Measurements from ENCODE around the gene CHDH.

Gene CHDH

DNA sequence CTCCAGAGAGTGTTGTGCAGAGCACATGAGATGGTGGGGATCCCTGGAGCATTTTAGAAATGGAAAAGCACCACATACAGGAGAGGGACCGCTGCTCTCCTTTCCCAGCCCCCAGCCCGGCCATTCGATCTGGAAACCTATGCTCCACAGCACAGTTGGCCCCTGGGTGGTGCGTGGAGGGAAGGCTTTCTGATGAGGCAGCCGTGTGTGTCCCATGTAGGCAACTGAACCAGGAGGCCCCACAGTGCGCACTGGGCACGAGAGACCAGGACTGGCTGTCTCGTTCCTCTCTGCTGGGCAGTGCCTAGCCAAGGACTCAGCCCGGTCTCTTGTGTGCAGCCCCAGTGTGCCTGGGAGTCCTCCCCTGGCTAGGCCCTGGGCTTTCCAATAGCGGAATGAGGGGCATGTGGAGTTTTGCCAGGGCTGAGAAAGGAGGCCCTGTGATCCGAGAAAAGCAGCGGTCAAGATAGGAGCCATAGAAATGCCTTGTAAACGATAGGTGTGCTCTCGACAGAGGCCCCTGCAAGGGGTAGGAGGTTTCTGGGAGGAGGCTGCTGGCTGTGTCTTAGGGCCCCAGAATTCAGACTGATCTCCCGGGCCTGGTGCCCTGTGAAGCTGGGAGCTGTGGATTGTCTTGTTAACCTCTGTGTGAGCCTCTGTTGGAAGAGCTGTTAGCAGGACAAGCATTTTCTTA lies 39.0 kb downstream of the CHDH start:
- DNase-seq, result no peak

DNA sequence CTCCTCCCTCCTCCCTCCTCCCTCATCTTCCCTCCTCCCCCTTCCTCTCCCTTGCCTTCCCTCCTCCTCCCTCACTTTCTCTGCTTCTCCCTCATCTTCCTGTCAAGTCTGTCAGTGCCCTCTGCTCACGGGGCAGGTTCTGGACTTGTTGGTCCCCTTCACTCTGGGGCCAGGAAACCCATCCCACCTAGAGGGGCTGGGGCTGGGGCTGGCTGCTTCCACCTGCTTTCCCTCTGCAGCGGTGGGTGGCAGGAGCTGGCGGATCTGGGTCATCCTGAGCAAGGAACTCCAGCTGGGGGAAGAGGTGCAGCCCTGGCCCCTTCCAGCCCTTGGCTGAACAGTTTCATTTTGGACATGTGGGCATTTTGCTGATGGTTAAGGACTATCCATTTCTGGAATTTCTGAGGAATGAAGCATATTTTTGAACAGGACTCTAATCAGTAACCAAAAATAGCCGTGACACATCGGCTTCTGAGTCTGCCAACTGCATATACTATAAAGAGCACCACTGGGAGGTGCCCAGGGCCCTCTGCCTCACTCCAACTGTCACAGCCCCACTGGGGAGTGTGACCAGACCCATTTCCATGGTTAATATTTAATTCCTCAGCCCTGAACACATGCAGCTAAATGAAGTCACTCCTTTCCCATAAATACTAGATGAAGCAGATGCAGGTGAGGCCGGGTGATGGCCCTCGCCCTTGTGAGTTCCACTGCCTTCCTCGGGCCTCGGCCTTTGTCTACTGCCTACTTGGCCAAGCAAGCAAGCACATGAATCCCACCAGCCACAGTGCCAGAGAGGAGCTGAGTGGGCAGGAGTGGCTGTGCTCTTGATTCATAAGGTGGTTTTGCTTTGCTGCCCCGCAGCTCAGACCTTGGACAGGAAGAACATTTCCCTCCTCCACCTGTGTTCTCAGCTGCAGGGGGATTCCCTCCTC lies 39.8 kb downstream of the CHDH start:
- DNase-seq, result no peak

DNA sequence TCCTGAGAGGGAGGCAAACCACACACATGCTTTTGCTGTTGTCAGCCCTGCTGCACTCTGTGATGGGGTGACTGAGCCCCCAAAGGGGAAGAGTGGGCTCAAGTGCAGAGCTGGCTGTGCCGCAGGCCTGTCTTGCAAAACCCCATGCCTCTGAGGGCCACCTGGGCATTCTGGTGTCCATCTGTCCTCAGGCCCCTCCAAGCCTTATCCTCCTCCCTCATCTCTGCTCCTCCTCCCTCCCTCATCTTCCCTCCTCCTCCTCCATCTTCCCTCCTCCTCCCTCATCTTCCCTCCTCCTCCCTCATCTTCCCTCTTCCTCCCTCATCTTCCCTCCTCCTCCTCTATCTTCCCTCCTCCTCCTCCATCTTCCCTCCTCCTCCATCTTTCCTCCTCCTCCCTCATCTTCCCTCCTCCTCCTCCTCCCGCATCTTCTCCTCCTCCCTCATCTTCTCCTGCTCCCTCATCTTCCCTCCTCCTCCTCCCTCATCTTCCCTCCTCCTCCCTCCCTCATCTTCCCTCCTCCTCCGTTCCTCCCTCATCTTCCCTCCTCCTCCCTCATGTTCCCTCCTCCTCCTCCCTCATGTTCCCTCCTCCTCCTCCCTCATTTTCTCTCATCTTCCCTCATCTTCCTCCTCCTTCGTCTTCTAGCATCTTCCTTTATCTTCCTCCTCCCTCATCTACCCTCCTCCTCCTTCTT lies 40.6 kb downstream of the CHDH start:
- no peak for DNase-seq

DNA sequence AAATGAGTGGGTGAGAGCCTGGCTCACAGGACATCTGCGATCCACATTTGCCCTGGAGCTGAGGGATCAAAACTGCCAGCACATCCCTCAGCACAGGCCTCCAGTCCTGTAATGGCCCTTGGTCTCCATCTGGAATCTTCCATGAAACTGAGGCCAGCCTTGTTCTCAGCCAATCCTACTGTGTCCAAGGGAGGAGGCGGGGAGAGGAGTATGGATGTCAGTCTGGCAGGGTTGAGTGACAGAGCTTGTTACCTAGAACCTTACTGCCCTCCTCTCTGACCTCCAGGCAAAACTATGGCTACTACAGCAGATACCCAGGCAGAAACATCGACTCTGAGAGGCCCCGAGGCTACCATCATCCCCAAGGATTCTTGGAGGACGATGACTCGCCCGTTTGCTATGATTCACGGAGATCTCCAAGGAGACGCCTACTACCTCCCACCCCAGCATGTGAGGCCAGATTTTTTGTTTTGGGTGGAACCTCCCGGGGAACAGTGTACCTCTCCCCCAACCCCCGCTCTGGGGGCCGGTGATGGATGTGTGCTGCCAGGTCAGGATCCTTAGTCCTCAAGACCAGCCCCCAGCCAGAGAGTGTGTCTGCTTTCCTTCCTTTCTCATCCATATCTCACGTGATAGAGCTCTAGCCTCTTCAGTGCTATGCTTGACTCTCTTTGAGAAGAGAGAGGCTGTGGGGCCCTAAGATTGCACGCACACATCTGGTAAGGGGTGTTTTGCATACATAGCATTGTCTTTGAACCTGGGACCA lies 41.3 kb downstream of the CHDH start:
- no peak for DNase-seq

DNA sequence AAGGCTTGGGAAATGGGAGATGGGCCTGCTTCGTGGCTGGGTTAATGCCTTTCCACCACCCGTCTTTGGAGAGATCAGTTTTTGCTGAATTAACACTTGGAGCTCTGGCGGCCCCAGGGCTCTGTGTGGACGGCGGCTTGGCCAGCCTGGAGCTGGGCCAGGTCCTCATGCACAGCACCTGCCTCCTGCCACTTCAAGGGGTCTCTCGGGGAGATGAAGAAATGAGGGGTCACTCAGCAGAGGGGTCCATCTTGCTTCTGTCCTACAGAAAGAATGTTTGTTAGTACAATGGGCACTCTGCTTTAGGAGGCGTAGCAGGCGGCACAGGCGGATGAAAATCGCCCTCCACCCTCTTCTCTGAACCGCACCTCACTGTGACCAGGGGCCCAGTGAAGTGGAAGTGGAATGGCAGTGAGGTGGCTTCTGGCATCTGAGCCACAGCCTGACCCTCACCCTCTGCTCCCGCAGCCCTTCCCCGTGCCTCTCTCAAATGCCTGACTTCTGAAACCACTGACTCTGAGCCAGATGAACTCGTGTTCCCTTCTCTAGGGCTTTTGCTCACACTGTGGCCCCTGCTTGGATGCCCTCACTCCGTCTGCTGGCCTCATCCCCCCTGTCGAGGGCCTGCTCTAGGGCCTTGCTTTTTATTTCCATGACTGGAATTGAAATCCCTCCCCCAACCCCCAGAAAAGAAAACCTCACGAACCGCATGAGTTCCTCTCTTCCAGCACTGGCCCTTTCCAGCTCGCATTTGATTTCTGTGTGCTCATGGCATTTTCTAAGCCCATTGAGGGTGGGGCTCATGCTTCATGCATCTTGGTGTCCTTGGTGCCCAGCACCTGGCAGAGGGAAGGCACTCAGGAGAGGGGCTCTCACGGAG lies 42.2 kb downstream of the CHDH start:
- no peak for DNase-seq

DNA sequence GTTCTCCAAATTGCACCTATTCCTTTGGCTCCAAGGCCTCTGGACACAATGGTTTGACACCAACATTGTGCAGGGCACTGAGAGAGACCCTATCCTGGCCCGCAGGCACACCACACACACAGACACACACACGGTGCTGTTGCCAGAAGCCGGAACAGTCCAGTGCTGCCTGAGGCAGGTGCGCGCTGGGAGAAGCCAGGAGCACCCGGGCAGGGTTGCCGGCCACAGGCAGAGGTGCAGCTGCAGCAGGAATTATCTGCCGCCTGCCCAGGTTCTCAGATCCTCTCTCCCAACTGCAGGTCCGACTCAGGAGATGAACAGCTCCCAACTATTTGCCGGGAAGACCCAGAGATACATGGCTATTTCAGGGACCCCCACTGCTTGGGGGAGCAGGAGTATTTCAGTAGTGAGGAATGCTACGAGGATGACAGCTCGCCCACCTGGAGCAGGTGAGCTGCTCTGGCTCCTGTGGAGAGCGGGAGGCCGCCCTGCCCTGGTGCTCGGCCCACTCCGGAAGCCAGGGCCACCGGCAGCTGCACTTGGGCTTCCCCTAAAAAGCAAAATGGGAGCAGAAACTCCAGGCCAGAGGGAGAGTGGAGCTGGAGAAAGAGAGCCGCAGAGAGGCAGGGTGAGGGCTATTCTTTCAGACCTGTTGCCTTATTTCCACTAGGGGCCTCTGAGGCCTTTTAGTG lies 42.9 kb downstream of the CHDH start:
- no peak for DNase-seq

DNA sequence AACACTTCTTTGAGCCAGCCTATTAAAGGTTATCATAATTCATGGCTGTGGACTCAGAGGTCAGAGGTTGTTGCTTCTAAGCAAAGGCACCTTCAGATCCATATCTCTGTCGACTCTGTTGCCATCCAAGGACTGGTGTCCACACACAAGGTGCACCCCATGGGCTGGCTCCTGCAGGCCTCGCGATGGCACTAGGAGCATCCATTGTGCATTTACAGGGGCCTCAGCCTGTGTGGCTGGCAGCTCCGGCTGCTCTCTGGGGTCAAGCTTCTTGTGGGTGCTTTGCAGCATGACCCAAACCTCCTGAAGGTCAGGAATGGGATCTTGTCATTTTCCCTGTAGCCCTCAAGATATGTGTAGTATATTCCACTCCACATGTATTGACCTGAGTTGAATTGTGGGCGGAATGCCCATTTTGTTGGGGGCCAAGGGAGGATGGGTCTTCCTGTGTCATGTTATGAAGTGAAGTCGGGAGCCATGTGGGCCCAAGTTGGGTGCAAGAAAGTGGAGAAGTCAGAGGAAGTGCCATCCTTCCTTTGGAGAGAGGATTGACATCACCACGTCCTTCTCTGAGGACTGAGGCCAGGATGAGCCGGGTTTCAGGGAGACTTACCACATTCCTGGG lies 43.9 kb downstream of the CHDH start:
- no peak for DNase-seq

DNA sequence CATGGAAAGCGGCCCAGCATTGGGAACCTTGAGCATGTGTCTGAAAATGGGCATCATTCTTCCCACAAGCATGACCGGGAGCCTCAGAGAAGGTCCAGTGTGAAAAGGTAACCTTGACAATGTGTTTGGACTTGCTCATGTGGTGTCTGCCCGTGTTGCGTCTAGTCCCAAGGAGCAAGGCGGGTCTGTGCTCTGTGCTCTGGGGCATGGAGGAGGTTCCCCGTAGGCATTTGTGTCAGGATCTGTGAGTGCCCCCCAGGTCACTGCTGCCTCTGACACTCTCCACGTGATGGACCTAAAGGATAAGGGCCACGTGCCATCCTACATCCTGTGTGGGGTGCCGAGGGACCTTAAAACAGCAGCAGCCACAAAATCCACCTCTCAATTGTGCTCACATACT lies 44.9 kb downstream of the CHDH start:
- no peak for DNase-seq

DNA sequence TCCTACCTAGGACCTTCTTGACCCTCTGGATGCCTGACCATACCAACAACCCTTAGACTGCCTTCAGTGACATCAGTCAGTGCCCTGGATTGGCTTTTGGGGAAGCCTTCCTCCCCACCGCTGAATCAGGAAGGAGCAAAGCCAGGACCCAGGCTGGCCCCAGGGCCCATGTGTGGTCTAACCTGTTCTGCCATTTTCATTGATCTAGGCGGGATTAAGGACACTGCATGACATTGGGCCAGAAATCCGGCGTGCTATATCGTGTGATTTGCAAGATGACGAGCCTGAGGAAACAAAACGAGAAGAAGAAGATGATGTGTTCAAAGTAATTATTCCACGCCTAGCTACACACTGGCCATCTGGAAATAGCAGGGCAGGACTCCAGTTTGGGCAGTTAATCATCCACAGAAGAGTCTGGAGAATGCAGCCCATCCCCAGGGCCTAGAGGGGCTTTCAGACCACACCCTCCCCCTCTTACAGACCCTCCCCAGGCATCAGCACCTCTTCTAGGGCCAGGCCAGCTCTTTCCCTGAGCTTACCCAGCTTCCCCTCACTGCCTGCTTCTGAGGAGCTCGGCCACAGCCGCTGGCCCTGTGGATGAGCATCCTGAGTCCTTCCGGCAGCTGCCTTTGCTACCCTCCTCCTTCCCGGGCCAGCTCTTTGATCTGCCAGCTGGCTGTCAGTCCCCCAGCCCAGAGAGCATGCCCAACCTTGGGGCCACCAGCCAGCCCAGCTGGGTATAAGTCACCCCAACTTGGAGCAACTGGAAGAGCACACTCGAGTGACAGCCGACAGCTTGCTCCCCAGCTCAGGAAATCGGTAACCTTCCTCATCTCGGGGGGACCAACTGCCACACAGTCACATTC lies 45.9 kb downstream of the CHDH start:
- DNase-seq, result no peak

DNA sequence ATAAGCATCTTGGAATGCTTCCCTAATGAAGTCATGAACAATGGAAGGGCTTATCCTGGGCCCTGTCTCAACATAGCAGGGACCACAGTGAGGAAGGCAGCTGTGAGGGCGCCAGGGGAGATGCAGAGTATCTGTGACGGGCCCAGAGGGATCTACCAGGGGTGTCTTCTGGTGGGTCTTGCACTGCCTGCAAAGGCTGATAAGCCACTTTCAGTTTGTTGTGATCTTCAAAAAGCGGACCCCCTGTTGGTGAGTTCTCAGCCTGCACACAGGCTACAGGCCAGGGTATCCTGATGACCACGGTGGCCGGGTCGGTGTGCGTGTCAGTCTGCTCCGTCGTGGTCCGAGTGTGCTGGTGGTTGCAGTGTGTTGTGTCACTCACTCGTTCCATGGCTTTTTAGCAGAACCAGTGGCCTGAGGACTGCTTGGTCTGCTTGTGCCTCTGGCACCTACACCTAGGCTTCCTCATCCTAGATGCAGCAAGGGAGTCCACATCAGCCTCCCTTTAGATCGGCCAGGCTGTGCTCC lies 46.8 kb downstream of the CHDH start:
- DNase-seq, result no peak

DNA sequence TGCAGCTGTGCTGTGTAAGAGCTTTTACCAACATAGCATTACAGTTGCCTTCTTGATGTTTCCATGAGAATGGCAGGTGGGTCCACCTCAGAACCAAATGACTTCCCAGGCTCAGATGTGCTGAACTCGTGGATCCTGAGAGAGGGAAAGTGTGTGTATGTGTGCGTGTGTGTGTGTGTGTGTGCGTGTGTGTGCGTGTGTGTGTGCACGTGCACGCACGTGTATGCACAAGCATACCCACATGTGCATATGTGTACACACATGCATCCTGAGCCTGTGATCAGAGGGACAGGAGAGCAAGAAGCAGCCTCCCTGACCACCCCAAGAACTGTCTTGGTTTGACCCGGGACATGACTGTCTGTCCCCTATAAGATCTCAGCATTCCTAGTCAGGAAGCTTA lies 48.1 kb downstream of the CHDH start:
- no peak for DNase-seq

DNA sequence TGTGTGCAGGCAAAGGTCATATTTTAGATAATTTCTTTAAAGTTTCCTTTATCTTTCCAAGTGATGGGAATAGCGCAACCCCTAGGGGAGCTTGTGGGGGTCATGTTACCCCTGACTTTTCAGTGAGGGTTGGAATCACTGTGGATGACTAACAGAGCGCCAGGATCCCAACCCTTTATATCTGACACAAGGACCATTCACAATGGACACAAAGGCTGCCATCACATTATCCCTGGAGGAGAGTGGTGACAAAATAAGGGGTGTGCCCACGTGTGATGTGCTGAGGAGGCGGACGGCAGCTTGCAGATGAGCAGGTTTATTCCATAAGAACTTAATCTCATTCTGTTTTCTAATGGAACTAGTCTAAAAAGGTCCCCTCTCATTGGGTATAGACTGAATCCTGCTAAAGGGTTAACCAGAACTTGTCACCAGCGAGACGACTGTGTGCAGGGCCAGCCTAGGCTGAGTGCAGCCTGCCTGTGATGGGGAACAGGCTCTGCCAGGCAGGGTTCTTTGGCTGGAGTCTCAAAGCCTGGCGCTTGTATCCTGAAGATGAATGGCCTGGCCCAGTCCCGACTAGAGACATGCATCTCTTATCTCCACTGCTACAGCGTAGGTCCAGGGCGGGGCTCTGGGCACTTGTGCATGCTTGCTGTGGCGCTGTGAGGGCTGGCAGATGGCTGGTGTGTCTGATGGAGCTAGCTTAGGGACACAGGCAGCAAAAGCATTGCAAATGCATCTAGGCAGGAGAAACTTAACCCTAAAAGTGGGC lies 50.2 kb downstream of the CHDH start:
- no peak for DNase-seq

DNA sequence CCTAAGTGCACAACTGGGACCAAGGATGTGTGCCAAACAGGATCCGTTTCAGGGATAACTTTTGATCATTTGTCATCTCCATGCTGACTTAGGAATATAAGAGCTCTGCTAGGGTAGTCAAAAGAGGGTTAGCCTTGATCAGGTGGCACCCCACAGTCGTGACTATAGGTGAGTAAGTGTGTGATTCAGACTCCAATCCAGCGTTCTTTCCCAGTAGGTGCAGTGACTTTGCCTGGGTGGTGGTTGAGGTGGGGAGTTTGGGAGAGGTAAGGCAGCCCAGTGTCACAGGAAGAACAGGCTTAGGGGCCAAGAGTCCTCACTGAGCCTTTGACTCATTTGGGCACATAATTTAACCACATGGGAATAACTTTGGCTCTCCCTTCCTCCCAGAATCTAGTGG lies 51.0 kb downstream of the CHDH start:
- no peak for DNase-seq

DNA sequence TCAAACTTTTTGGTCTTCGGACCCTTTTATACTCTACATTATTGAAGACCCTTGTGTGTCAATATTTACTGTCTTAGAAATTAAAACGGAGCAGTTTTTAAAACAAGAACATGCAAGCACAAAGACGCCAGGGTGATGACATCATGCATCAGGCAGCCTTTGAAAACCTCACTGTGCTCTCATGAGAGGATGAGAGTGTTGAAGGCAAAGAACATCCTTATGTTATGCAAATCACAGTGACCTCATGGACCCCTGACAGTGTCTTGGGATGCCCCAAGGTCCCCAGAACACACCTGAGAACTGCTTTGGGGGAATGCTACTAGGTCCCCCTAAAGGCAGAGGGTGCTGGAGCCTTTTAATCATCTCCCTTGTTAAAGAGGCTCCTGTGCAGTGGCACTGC lies 51.6 kb downstream of the CHDH start:
- no peak for DNase-seq

DNA sequence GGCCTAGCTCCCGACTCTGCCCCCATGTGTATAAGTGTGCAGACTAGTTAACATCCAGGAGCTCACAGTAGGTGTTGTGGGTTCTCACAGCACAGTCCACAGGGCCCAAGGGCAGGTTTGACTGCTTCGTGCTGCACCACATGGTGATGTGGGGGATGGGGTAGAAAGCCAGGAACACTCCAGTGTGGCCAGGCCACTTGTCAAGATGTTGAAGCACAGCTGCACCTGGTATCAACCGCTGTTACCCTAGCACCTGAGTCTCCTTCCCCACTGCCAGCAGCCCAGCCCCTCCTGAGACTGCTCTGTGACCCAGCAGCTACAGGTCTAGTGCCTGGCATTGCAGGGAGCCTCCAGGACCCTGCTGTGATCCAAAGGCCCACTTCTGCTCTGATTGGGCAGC lies 53.4 kb downstream of the CHDH start:
- DNase-seq, result no peak

DNA sequence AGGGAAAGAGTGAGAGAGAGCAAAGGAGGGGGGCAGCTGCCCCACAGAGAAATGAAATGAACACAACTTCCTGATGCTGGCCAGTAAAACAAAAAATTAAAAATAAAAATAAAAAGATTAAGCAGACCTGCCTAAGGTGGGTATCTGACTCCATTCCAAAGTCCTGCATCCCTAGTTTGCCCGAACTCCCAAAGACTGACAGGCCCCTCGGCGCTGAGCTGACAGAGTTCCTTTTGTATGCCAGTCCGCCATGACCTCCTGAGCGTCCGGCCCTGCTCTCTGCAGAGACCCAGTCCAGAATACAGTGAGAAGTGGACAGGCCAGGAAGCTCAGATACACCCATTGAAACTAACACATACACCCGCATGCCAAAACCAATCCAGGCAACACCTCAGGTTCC lies 54.9 kb downstream of the CHDH start:
- DNase-seq, result no peak

DNA sequence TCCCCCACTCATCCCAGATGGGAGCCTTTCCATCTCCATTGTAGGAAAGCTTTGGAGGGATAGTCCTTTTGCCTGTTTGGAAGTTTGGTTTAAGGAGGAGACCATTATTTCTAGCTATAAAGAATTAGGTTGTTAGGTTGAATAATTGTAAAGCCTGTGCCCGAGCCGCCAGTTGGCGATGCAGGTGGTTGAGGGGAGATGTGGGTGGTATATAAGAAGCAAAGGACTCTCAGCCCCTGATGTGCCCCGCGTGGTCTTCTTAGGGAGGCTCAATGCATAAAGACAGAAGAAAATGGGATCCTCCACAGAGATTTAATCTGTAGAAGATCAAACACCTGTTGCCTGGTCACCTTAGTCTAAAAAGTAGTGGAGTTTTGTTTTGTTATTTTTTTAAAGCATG lies 55.7 kb downstream of the CHDH start:
- DNase-seq, result no peak

DNA sequence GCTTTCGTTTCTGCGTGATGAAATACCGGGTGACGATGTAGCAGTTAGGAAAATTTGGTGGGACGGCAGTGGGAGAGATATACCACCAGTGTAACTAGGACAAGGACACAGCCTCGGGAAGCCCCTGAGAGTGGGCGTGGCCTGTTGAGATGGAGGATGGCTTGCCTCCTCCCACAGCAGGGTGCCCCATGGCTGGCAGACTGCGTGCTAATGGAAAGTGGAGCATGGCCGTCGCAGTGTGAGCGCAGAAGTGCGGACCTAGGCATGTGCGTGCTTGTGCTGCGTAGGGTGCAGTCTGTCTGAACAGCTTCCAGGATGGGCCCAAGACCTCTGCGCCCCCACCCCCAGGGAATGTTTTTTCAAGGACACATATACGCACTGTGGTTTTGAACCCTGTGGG lies 56.8 kb downstream of the CHDH start:
- no peak for DNase-seq

DNA sequence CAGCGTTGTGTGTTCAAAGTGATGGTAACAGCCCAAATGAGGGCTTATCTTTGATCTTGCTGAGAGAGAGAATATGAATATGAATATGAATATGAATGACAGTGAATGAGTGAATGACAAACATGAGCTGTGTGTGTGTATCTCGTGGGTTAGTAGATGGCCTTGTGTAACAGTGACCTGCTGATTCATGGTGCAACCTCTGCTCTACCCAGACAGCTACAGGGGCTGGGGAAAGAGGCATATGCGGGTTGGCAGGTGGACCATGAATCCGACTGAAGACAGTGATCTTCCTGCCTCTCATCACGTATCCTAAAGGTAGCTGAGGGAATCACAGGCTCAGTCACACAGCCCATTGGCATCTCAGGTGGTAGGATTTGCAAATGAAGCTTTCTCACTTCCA lies 58.2 kb downstream of the CHDH start:
- no peak for DNase-seq

Measured in stimulated activated CD8-positive, alpha-beta memory T cell treated with anti-CD3 and anti-CD28 coated beads, Interleukin-4, amount 100 ng/mL, for 48 hours (primary cell).